Right renal pelvis (tissue), 4 donors: ENCODE data around the gene RCHY1. TPM values are rescaled to one million over a fixed set of nuclear protein-coding genes. Genes with fewer than 3 reads are reported as not detected.
"Not testable (repeated sequence)": the region's sequence is repeated elsewhere in the genome, so short reads cannot be mapped to it uniquely, and the experiment has no call there.

Experiments
- DNase-seq, 4 donors: peaks; one replicate each; pipeline ENCODE4 v3.0.0-alpha.2; 2013; ENCODE audit warnings: low read depth in 4 of 4, low spot score in 3 of 4, missing footprints in 1 of 4
- polyA plus RNA-seq, 4 donors: library from polyadenylated mRNA; unstranded; fragments of 120-200 nt; gene quantifications; one replicate each; pipeline ENCODE4 v1.2.1, GENCODE V29; 2013; ENCODE audit not compliant: insufficient read length in 4 of 4

RCHY1 gene
- 10 to 100 TPM; 45.0 to 63.1 (median 56.4) TPM for polyA plus RNA-seq

- peak; percentile 92 to 93 (median 93) for DNase-seq
These were observed at the start of gene RCHY1, which contains the start of gene THAP6 for GRCh38 chr4:75514131-75514948. Gene RCHY1 (minus strand): TSS chr4:75514403. CDS start chr4:75514286, 117 bp downstream. Gene THAP6 (plus strand): TSS chr4:75514473. CDS start chr4:75515453, 980 bp downstream.

DNA sequence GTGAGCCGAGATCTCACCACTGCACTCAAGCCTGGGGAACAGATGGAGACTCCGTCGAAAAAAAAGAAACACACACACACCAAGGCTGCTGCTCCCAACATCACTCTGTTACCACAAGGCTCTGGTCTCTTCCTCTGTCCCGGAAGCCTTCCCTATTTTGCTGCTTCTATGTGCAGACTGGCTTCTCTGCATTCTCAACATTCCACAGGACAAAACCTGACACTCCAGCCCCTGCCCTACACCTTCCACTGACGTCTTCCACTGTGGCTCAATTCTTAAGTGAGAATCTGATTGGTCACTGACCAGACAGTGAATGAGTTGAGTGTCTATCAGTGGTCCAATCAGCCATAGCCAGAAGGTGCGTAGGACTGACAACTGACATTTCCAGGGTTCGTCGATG, 47.6 kb upstream of the RCHY1 start:
- no peak for DNase-seq

- DNase-seq = no peak
These were observed 43.5 kb upstream of the RCHY1 start for GRCh38 chr4:75557696-75558095.

DNA sequence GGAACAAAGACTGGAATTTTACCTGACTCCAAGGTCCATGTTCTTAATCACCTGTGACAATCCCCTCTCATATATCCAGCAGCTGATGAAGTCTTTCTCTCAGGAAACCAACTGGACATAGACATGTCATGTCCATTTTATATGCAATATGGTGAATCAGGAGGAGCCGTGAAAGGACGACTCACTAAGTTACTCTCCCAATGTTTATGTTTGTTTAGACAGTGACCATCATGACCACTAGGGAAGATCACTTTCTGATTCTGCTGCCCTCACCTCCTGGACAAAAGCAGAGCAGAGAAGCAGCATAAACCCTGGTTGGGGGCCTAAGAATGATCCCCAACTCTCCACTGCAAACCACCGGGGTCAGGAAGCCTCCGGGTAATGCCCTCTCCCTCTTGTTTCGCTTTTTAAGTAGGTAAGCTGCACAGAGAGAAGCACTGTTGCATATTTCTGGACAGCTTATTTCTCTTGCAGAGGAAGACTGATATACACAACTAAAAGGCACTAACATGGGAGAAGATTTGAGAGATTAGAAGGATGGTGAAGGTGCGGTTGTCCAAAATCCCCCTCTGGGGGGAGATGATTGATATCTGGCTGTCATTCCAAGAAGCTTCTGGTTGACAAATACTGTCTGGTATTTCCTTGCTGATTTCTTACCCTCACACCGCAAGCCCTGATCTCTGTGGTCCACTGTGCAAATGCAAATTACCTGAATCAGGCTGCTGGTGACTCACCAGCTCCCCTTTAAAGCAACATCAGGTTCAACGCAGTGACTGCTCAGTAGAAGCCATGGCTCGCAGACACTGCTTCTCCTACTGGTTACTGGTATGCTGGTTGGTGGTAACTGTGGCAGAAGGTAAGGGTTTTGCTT, 41.3 kb upstream of the RCHY1 start, which contains the start of gene ODAPH:
Gene ODAPH, plus strand, starts transcription at position 773 of the 871 bp plus-strand sequence. Its CDS starts 17 bp downstream, at position 790.
- no peak for DNase-seq

DNA sequence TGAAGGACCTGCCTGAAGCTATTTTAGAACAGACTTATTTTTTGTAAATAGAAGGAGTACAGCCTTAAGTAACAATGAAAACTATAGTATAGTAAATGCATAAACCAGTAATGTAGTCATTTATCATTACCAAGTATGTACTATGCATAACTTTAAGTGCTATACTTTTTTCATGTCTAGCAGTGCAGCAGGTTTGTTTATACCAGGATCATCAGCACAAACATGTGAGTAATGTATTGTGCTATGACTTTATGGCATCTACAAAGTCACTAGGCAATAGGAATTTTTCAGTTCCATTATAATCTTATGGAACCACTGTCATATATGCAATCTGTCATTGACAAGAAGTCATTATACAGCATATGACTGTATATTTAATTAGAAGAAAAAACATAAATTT, 38.2 kb upstream of the RCHY1 start:
- no peak for DNase-seq

DNA sequence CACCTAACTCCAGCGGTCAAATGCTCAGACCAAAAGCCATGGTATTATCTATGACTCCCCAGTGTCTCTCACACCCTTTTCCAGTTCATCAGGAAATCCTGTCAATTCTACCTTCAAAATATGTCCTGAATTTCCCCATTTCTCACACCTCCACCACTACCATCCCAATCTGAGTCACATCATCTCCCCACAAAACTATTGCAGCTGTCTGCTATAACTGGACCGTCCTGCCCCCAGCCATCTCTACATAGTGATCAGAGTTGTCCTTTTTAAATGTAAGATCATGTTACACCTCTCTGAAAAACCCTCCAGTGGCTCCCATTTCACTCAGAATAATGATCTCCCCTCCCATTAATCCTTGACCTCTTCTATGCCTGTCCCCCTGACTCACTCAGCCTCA, 34.8 kb upstream of the RCHY1 start:
- no peak for DNase-seq

DNA sequence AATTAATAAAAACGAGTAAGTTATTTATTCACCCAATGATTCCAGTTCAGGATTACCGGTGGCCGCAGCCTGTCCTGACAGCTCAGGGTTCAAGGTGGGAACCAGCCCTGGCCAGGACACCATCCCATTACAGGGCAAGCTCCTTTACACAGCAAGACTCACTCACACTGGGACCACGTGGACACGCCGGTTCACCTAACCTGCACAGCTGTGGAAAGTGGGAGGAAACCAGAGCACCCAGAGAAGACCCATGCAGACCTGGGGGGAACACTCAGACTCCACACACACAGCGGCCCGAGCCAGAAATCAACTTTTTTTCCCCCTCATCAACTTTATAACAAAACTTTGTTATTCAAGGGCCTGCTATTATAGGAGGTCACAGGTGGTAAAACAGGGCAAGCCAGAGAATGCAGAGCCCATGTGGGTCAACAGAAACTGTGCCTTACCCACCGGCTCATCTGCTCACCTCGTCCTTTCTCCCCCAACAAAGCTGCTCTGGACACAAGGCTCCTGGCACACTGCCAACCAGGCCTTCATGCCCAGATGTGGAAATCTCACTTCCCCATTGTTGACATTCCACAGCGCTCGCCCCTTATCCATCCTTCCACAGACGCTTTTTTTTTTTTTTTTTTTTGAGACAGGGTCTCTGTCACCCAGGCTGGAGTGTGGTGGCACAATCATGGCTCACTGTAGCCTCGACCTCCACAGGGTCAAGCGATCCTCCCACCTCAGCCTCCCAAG, 33.6 kb upstream of the RCHY1 start:
- no peak for DNase-seq

- no peak for DNase-seq
These were observed 31.3 kb upstream of the RCHY1 start for GRCh38 chr4:75545526-75545925.

DNA sequence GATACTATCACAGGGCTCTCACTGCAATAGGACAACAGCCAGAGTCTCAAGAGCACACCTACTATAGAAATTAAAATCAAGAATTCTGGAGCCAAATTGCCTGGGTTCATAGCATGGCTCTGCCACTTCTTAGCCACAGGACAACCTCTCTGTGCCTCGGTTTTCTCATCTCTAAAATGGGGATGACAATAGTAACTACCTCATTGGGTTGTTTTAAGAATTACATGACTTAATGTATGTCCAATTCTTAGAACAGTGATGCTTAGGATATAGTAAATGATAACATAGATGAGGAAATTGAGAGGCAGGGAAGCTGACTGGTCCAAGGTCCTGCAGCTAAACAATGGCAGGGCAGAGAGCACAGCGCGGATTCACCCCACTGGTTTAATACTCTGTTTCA, 30.7 kb upstream of the RCHY1 start:
- DNase-seq = no peak

DNA sequence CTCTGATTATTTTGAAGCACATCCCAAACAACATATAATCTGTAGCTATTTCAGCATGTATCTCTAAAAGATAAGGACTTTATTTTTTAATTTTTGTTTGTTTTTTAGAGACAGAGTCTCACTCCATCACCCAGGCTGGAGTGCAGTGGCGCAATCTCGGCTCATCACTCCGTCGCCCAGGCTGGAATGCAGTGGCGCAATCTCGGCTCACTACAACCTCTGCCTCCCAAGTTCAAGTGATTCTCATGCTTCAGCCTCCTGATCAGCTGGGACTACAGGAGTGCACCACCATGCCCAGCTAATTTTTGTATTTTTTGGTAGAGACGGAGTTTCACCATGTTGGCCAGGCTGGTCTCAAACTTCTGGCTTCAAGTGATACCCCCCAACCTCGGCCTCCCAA, 30.0 kb upstream of the RCHY1 start:
- not testable (repeated sequence) for DNase-seq

- DNase-seq = no peak
These were observed 28.6 kb upstream of the RCHY1 start for GRCh38 chr4:75542824-75543223.

DNA sequence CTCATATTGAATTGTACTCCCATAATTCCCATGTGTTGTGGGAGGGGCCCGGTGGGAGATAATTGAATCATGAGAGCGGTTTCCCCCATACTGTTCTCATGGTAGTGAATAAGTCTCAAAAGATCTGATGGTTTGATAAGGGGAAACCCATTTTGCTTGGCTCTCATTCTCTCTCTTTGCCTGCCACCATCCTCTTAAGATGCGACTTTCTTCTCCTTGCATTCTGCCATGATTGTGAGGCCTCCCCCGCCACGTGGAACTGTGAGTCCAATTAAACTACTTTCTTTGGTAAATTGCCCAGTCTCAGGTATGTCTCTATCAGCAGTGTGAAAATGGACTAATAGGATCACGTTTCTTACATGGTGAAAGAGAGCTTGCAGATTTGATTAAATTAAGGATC, 23.1 kb upstream of the RCHY1 start:
- not testable (repeated sequence) for DNase-seq

DNA sequence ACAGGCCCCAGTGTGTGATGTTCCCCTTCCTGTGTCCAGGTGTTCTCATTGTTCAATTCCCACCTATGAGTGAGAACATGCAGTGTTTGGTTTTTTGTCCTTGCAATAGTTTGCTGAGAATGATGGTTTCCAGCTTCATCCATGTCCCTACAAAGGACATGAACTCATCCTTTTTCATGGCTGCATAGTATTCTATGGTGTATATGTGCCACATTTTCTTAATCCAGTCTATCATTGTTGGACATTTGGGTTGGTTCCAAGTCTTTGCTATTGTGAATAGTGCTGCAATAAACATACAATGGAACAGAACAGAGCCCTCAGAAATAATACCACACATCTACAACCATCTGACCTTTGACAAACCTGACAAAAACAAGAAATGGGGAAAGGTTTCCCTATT, 19.7 kb upstream of the RCHY1 start:
- DNase-seq = not testable (repeated sequence)

GRCh38 chr4:75533339-75533887, 19.2 kb upstream of the RCHY1 start:
- not testable (repeated sequence) for DNase-seq

DNA sequence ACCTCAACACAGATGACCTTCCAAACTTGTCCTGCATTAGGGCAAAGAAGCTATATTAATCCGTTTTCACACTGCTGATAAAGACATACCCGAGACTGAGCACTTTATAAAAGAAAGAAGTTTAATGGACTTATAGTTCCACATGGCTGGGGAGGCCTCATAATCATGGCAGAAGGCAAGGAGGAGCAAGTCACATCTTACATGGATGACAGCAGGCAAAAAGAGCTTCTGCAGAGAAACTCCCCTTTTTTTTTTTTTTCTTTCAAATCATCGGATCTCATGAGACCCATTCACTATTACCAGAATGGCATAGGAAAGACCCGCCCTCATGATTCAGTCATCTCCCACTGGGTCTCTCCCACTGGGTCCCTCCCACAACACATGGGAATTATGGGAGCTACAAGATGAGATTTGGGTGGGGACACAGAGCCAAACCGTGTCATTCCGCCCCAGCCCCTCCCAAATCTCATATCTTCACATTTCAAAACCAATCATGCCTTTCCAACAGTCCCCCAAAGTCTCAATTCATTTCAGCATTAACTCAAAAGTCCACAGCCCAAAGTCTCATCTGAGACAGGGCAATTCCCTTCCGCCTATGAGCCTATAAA, 17.4 kb upstream of the RCHY1 start:
- DNase-seq = not testable (repeated sequence)

DNA sequence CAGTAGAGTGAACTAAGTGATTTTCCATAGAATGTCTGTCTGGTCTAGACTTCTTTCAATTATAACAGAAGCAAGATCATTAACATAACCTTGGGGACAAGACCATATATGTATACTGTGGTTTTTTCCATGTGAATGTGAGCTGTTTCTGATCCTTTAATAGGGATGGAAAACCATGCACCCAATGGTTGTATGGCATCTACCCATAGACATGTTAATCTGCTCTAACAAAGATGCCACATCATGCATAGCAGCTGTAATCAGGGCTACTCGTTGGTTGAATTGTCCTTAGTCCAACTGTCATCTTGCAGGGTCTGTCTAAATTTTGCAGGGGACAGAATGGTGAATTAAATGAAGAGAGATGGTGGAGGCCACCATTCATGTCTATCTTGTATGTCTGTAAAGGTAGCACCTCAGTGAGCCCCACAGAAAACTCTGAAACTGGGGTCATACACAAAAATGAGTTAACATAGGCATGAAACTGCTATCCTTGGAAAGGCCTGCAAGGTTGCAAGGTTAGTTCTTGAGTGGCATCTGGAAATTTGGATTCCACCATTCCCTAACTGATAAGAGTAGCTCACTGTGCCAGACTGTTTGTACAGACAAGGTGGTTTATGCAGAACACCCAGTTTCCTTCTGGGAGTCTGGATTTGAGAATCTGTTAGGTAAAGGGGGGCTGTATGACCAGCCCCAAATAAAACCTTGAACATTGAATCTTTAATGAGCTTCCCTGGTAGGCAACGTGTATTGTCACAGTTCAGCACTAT, 16.5 kb upstream of the RCHY1 start:
- DNase-seq = no peak

GRCh38 chr4:75527482-75527881, 13.3 kb upstream of the RCHY1 start:
- DNase-seq = no peak

DNA sequence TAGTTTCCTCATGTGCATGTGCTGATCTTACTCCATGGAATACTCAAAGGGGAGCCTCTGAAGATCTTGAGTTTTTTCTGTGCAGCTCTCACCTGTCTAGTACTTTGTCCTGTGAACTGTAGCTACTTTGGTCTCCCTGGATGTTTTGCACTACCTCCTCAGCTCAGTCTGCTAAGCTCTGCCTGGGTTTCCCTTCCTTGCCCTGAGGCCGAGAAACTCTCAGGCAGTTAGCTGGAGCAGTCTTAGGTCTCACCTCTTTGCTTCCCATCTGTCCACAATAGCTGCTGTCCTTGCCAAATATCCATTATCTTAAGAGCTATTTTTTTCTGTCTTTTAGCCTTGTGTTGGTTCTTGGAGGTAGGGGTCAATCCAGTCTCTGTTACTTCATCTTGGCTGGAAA, 11.7 kb upstream of the RCHY1 start:
- DNase-seq = no peak

- no peak for DNase-seq
These were observed 10.9 kb upstream of the RCHY1 start for GRCh38 chr4:75525086-75525485.
